ENCODE results near the gene DNAH2. TPM values are rescaled to one million over a fixed set of nuclear protein-coding genes. Genes with fewer than 3 reads are reported as not detected.

DNAH2 gene
- total RNA-seq, 1 donor from 2014 or later, result 0.09 TPM

DNA sequence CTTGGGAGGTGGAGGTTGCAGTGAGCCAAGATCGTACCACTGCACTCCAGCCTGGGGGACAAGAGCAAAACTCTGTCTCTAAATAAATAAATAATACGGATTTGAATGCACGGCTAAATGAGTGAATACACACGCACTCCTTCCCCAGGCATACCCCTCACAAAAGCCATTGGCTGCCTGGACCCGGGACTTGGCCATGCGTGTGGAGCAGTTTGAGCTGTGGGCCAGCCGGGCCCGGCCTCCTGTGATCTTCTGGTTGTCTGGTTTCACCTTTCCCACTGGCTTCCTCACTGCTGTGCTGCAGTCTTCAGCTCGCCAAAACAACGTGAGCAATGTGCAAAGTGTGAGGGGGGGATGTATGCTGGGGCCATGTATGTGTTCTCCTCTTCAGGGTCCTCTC is 114.9 kb downstream of the DNAH2 start:
- Mint-ChIP-seq H3K4me3 (peak overlapping the region; percentile 94), H3K4me1 (peaks cover 19% of the 10 kb centered on the region), H3K27ac (no peak overlapping the region), H3K27me3 (ENCODE audit: insufficient read depth, low read depth) (peaks cover 7% of the 10 kb centered on the region), H3K36me3 (no peaks in the 10 kb centered on the region), H3K9me3 (no peaks in the 10 kb centered on the region)
- Histone ChIP-seq H3K9ac (no peak overlapping the region), H2AFZ (replicated peaks) (no peak overlapping the region), H3K4me2 (no peak overlapping the region), H3F3A (ENCODE audit: low read depth) (peaks cover 27% of the 10 kb centered on the region), H3K27me3 (peaks cover 55% of the 10 kb centered on the region), H3K27ac (no peak overlapping the region), H3K4me3 (no peak overlapping the region), H4K20me1 (ENCODE audit: low read depth) (peaks cover 6% of the 10 kb centered on the region), H3K36me3 (no peaks in the 10 kb centered on the region), H3K4me1 (peaks cover 9% of the 10 kb centered on the region), H3K9me3 (ENCODE audit: low read depth) (no peaks in the 10 kb centered on the region), H3K79me2 (ENCODE audit: low read depth) (peaks cover under 1% of the 10 kb centered on the region)
- no peak for DNase-seq (ENCODE audit: low spot score)
- no peak for TF ChIP-seq EZH2 (IDR thresholded peaks at IDR 0.05)
- TF ChIP-seq, protein P1, sequence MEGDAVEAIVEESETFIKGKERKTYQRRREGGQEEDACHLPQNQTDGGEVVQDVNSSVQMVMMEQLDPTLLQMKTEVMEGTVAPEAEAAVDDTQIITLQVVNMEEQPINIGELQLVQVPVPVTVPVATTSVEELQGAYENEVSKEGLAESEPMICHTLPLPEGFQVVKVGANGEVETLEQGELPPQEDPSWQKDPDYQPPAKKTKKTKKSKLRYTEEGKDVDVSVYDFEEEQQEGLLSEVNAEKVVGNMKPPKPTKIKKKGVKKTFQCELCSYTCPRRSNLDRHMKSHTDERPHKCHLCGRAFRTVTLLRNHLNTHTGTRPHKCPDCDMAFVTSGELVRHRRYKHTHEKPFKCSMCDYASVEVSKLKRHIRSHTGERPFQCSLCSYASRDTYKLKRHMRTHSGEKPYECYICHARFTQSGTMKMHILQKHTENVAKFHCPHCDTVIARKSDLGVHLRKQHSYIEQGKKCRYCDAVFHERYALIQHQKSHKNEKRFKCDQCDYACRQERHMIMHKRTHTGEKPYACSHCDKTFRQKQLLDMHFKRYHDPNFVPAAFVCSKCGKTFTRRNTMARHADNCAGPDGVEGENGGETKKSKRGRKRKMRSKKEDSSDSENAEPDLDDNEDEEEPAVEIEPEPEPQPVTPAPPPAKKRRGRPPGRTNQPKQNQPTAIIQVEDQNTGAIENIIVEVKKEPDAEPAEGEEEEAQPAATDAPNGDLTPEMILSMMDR (IDR thresholded peaks at IDR 0.05), result no peak
- TF ChIP-seq EZH2phosphoT487 (IDR thresholded peaks at IDR 0.05), result no peak

DNA sequence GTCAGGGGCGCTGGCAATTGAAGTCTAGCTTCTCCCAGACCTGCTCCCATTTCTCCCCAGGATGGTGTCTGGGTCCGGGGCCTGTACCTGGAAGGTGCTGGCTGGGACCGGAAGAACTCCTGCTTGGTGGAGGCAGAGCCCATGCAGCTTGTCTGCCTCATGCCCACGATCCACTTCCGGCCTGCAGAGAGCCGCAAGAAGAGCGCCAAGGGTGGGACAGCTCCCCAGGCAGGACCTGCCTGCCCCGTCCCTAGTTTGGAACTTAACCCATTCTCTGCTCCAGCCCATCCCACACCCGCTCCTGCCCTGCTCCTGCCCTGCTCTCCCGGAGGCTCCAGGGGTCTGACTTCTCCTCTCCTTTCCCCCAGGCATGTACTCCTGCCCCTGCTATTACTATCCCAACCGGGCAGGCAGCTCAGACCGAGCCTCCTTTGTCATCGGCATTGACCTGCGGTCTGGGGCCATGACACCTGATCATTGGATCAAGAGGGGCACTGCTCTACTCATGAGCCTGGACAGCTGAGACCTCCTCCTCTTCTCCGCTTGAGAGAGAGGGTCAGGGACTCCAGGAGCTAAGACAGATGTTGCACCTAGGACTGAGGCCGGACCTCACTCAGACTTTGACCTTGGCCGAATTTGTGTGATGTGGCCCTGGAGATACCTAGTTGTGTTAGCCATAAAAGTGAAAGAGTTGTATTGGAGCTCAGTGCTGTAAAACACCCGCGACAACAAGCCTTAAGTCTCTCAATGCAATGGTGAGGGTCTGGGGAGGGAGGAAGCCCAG is 115.7 kb downstream of the DNAH2 start:
- Mint-ChIP-seq H3K36me3 (no peaks in the 10 kb centered on the region), H3K4me1 (peaks cover 23% of the 10 kb centered on the region), H3K27me3 (ENCODE audit: insufficient read depth, low read depth) (peaks cover 7% of the 10 kb centered on the region), H3K4me3 (peak overlapping the region; percentile 94), H3K27ac (no peak overlapping the region), H3K9me3 (no peaks in the 10 kb centered on the region)
- TF ChIP-seq, protein P1 (IDR thresholded peaks at IDR 0.05), result no peak
- TF ChIP-seq EZH2phosphoT487 (IDR thresholded peaks at IDR 0.05), result no peak
- no peak for TF ChIP-seq EZH2 (IDR thresholded peaks at IDR 0.05)
- no peak overlapping the region for H3K27ac ChIP-seq
- H3K79me2 ChIP-seq (ENCODE audit: low read depth), result peaks cover 6% of the 10 kb centered on the region
- H3K9me3 ChIP-seq (ENCODE audit: low read depth), result no peaks in the 10 kb centered on the region
- no peak for DNase-seq (ENCODE audit: low spot score)
- peaks cover 33% of the 10 kb centered on the region for H3F3A ChIP-seq (ENCODE audit: low read depth)
- peaks cover 6% of the 10 kb centered on the region for H4K20me1 ChIP-seq (ENCODE audit: low read depth)
- no peak overlapping the region for H3K9ac ChIP-seq
- H3K4me2 ChIP-seq, result peak overlapping the region; percentile 91
- H3K4me1 ChIP-seq, result peaks cover 13% of the 10 kb centered on the region
- peak overlapping the region; percentile 98 for H2AFZ ChIP-seq (replicated peaks)
- H3K4me3 ChIP-seq, result peak overlapping the region; percentile 71
- H3K36me3 ChIP-seq, result no peaks in the 10 kb centered on the region
- H3K27me3 ChIP-seq, result peaks cover 51% of the 10 kb centered on the region

DNA sequence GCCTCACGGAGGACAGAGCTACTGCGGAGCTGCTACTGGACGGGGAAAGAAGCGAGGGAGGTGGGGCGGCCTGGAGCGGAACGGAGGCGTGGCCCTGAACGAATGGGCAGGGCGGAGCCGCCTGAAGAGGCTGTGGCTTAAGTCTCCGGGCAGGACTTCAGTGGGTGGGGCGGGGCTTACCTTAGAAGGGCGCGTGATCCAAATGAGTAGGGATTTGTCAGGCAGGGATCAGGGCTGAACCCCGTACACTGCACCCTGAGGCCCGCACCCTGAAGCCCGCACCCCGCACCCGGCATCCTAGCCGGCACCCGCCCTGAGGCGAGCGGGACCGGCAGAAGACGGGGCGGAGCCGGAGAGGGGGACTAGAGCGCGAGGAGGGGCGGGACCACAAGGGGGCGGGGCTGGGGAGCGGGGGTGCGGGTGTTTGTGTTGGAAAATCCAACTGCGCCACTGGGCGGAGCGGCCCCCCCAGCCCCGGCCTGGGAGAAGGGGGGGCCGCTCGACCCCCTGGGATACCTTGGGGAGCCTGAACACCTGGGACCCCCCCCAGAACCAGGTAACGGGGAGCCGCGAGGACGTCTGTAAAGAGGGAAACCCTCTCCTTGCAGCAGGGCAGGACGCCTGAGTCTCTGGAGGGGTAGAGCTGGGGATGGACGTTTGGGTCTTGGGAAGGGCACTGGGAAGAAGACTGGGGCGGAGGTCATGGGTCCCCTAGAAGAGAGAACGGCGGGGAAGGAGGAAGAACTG is 116.4 kb downstream of the DNAH2 start, which contains the start of gene KDM6B:
KDM6B (plus strand) TSS at position 423 of the 747 bp plus-strand sequence. CDS start 11,338 bp downstream, outside the sequence.
- Histone ChIP-seq H3K4me2 (peak within 1 kb of the TSS; percentile 91), H3K27ac (no peak within 1 kb of the TSS), H3K4me1 (peaks cover 17% of the 10 kb centered on the region), H3K27me3 (peaks cover 45% of the 10 kb centered on the region), H3K79me2 (ENCODE audit: low read depth) (peaks cover 12% of the 10 kb centered on the region), H3K36me3 (no peaks in the 10 kb centered on the region), H2AFZ (replicated peaks) (peak within 1 kb of the TSS; percentile 98), H3K4me3 (peak within 1 kb of the TSS; percentile 71), H3K9me3 (ENCODE audit: low read depth) (no peaks in the 10 kb centered on the region), H3K9ac (no peak within 1 kb of the TSS), H3F3A (ENCODE audit: low read depth) (peaks cover 39% of the 10 kb centered on the region), H4K20me1 (ENCODE audit: low read depth) (peaks cover 12% of the 10 kb centered on the region)
- Mint-ChIP-seq H3K9me3 (no peaks in the 10 kb centered on the region), H3K36me3 (no peaks in the 10 kb centered on the region), H3K27ac (peak within 1 kb of the TSS; percentile 98), H3K27me3 (ENCODE audit: insufficient read depth, low read depth) (peaks cover 7% of the 10 kb centered on the region), H3K4me1 (peaks cover 29% of the 10 kb centered on the region), H3K4me3 (peak within 1 kb of the TSS; percentile 94)
- TF ChIP-seq, protein P1 (IDR thresholded peaks at IDR 0.05), result no peak
- TF ChIP-seq EZH2phosphoT487 (IDR thresholded peaks at IDR 0.05), result no peak
- TF ChIP-seq EZH2 (IDR thresholded peaks at IDR 0.05), result no peak
- peak; percentile 97 for DNase-seq (ENCODE audit: low spot score)

Data from neural progenitor cell (in vitro differentiated cells).